HEK293T (cell line): Measurements from ENCODE around the gene SPRYD3.

Experiments
- LEF1 ChIP-seq: fragments of 450-650 bp; IDR thresholded peaks from 2 replicates; pipeline ENCODE4 v1.6.1; 2017; ENCODE audit warnings: mild to moderate bottlenecking, borderline replicate concordance
- SP1 ChIP-seq: fragments of 450-650 bp; IDR thresholded peaks from 2 replicates; pipeline ENCODE4 v1.6.1; 2017

- TF ChIP-seq SP1 (no peak), LEF1 (no peak)
Observed at GRCh38 chr12:53097207-53097563, 18.0 kb upstream of the SPRYD3 start.
